Activated T-helper 17 cell treated with anti-CD3 and anti-CD28 coated beads, Interleukin-2, amount 50 U/mL, for 72 hours (primary cell): ENCODE data around the gene KLHL18. TPM values are rescaled to one million over a fixed set of nuclear protein-coding genes. Genes with fewer than 3 reads are reported as not detected.
"Not testable (repeated sequence)": the region's sequence is repeated elsewhere in the genome, so short reads cannot be mapped to it uniquely, and the experiment has no call there.

Experiments
- ATAC-seq: fragments of 150-1000 bp; cut with Tn5 transposase; replicated peaks from 2 replicates; pipeline ENCODE4 v1.10.0; 2021; ENCODE audit warnings: mild to moderate bottlenecking, moderate library complexity
- H3K27ac Mint-ChIP-seq: one replicate; pipeline ENCODE4 v1.8.0; 2022; ENCODE audit warnings: mixed read lengths
- H3K27me3 Mint-ChIP-seq: one replicate; pipeline ENCODE4 v1.8.0; 2022; ENCODE audit warnings: mixed read lengths
- H3K36me3 Mint-ChIP-seq: one replicate; pipeline ENCODE4 v1.8.0; 2022; ENCODE audit warnings: low read depth, mild to moderate bottlenecking, mixed read lengths
- H3K4me1 Mint-ChIP-seq: one replicate; pipeline ENCODE4 v1.8.0; 2022; ENCODE audit warnings: mixed read lengths
- H3K4me3 Mint-ChIP-seq: one replicate; pipeline ENCODE4 v1.8.0; 2022; ENCODE audit warnings: mild to moderate bottlenecking, mixed read lengths
- H3K9me3 Mint-ChIP-seq: one replicate; pipeline ENCODE4 v1.8.0; 2022; ENCODE audit warnings: mixed read lengths
- total RNA-seq, 2 donors: library from RNA; stranded (reverse); gene quantifications; one replicate each; pipeline ENCODE4 v1.2.3, GENCODE V29; 2022

KLHL18 gene
- total RNA-seq, 2 donors from 2014 or later, result 19.1 to 54.8 TPM

DNA sequence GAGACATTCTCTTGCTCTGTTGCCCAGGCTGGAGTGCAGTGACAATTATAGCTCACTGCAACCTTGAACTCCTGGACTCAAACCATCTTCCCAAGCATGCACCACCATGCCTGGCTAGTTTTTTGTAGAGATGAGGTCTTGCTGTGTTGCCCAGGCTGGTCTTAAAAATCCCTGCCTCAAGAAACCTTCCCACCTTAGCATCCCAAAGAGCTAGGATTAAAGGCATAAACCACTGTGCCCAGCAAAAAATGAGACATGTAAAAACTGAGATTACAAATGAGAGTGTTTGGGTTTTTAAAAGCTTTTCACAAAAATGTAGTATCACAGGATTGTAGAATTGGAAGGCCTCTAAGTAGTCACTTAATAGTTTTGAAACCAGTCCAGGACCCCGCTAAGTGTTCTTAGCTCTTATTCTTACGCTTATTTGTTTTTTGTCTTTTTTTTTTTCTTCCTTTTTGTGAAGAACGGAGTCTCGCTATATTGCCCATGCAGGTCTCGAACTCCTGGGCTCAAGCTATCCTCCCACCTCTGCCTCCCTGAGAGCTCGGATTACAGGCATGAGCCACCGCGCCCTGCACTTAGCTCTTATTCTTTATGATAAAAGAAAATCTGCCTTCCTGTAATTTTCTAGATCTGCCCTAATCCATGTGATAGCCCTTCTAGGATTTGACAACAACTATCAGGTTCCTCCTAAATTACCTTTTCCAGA, 31.5 kb downstream of the KLHL18 start:
- Mint-ChIP-seq H3K4me1 (peaks cover 6% of the 10 kb centered on the region), H3K4me3 (no peak overlapping the region), H3K27ac (peak overlapping the region; percentile 62), H3K36me3 (peaks cover 21% of the 10 kb centered on the region), H3K27me3 (no peaks in the 10 kb centered on the region), H3K9me3 (no peaks in the 10 kb centered on the region)
- ATAC-seq, result no peak

DNA sequence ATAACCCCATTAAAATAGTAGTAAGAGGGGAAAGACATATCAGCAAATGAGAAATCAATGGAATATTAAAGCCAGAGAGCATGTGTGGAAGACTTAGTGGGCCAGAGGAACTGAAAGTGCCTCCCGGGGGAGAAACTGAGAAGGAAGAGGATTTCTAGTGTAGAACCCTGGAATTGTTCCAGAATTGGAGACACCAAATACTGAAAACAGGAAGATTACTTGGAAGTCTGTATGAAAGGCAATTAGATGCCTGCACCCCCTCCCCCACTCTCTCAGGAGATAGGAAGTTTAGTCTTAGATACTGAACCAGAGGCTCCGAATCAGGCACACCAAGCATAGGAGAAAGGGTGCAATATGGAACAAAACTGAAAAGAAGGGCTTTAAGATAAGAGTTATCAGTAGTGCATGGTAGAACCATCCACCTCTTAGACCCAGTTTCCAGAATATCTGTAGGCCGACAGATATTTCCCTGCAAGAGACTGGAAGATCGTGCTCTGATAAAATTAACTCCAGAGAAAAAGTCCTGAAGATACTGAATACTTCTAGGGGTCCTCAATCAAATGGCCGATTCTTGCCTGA, 32.4 kb downstream of the KLHL18 start:
- peaks cover 6% of the 10 kb centered on the region for H3K4me1 Mint-ChIP-seq
- H3K27ac Mint-ChIP-seq, result peak overlapping the region; percentile 62

DNA sequence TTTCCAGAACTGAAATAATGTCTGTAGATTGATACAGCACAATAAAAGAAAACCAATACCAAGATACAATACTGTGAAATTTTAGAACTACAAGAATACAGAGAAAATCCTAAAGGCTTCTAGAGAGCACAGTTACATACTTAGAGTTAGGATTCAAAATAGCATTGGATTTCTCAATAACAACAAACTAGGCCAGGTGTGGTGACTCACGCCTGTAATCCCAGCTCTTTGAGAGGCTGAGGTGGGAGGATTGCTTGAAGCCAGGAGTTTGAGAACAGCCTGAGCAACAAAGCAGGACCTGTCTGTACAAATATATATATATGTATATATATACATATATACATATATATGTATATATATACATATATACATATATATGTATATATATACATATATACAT, 33.4 kb downstream of the KLHL18 start:
- H3K4me1 Mint-ChIP-seq, H3K9me3 Mint-ChIP-seq, H3K27me3 Mint-ChIP-seq, ATAC-seq, H3K4me3 Mint-ChIP-seq, H3K27ac Mint-ChIP-seq: not testable (repeated sequence)
- peaks cover 36% of the 10 kb centered on the region for H3K36me3 Mint-ChIP-seq

More for the DNA sequence above, 32.4 kb downstream of the KLHL18 start:
- Mint-ChIP-seq H3K9me3 (no peaks in the 10 kb centered on the region), H3K36me3 (peaks cover 30% of the 10 kb centered on the region), H3K4me3 (no peak overlapping the region), H3K27me3 (no peaks in the 10 kb centered on the region)
- ATAC-seq, result no peak

DNA sequence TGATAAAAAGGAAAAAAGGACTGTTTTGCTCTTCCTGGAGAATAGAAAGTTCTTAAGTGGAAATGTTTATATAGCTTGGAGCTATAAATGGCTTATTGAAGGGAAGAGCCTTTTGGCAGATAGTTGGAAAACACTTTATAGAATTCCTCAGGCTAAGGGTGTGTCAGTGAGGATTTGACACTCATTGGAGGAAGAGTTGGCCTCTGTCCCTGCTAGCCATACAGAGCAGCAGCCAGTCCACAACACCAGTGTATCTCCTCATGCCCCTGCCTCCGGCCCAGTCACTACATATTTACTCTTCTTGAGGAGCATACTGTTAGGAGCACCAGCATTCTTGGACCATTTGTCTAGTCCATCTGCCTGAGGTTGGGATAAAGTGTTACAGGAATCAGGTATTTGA, 36.2 kb downstream of the KLHL18 start:
- Mint-ChIP-seq H3K4me1 (no peaks in the 10 kb centered on the region), H3K36me3 (peaks cover 56% of the 10 kb centered on the region), H3K27ac (no peak overlapping the region), H3K27me3 (no peaks in the 10 kb centered on the region), H3K4me3 (no peak overlapping the region), H3K9me3 (no peaks in the 10 kb centered on the region)
- ATAC-seq, result no peak

DNA sequence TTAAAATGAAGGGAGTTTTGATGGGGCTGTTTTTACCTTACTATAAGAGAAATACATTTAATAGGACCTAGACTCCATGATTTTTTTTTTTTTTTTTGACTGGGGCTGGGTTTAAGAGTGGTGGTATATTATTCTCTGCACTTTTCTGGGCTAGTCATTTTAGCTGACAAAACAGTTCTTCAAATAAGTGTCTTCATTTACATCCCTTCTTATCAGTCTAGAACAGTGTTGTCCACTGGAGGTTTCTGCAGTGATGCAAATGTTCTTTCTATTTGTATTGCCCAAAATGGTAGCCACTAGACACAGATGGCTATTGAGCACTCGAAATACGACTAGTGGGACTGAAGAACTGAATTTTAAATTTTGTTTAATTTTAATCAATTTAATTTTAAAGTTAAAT, 37.2 kb downstream of the KLHL18 start:
- peak overlapping the region; percentile 61 for H3K27ac Mint-ChIP-seq
- no peaks in the 10 kb centered on the region for H3K9me3 Mint-ChIP-seq
- ATAC-seq, result no peak
- peaks cover 66% of the 10 kb centered on the region for H3K36me3 Mint-ChIP-seq
- no peaks in the 10 kb centered on the region for H3K4me1 Mint-ChIP-seq
- H3K4me3 Mint-ChIP-seq, result no peak overlapping the region
- H3K27me3 Mint-ChIP-seq, result no peaks in the 10 kb centered on the region

DNA sequence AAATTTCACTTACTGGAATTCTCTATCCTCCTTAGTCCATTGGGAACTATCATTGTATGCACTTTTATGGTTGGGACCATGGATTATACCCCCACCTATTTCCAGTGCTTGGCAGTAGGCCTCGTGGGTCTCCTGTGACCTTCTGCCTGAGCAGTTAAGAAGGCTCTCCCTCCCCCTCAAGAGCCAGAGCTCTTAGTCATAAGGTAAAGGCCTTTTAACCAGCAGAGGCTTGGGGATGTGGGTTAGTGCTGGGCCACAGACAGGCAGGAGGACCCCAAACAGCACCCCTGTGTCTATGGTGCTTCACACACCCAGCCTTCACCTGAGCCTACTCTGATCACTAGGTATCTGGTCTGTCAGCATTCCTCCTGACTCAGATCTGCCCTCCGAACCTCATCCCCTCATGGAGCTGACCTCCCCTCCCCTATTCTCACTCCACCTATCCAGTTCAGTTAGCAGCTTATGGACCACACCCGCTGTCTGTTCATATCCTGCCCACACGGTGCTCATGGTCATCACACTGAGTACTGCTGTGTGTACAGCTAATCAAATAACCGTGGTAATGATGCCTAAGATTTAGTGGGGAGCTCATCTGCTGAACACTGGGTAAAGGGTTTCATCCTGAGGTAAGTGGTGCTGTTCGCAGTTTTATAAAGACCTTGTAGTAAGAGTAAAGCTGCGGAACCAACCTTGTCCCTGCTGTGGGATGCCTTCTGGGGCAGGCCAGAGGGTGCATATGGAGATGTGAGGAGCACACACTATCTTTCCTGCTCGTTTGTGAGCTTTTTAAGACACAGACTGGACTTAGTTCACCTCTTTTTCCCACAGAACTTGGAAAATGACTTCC, 40.9 kb downstream of the KLHL18 start:
- H3K36me3 Mint-ChIP-seq, result peaks cover 98% of the 10 kb centered on the region
- peak; percentile 28 for ATAC-seq
- H3K9me3 Mint-ChIP-seq, result no peaks in the 10 kb centered on the region
- H3K27ac Mint-ChIP-seq, result peak overlapping the region; percentile 77
- H3K27me3 Mint-ChIP-seq, result no peaks in the 10 kb centered on the region
- H3K4me3 Mint-ChIP-seq, result no peak overlapping the region
- no peaks in the 10 kb centered on the region for H3K4me1 Mint-ChIP-seq

DNA sequence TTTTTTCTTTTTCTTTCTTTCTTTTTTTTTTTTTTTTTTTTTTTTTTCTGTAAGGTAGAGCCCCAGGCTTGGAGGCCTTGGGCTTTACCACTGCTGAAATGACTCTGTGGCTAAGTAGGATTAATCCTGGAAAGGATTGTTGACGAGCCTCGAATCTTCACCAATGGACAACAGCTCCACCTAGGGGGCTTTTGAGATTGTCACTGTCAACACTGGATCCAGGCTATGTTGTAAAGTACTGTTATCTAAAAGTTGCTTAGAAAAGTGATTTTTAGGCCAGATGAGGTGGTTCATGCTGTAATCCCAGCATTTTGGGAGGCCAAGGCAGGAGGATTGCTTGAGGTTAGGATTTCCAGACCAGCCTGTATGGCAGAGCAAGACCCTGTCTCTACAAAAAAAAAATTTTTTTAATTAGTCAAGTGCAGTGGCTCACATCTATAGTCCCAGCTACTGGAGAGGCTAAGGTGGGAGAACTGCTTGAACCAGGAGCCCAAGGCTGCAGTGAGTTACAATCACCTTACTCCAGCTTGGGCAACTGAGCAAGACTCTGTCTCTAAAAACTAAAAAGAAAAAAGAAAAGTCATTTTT, 41.6 kb downstream of the KLHL18 start:
- Mint-ChIP-seq H3K4me1 (no peaks in the 10 kb centered on the region), H3K27ac (no peak overlapping the region), H3K4me3 (no peak overlapping the region), H3K9me3 (no peaks in the 10 kb centered on the region), H3K36me3 (peaks cover 98% of the 10 kb centered on the region), H3K27me3 (no peaks in the 10 kb centered on the region)
- ATAC-seq, result peak; percentile 72

DNA sequence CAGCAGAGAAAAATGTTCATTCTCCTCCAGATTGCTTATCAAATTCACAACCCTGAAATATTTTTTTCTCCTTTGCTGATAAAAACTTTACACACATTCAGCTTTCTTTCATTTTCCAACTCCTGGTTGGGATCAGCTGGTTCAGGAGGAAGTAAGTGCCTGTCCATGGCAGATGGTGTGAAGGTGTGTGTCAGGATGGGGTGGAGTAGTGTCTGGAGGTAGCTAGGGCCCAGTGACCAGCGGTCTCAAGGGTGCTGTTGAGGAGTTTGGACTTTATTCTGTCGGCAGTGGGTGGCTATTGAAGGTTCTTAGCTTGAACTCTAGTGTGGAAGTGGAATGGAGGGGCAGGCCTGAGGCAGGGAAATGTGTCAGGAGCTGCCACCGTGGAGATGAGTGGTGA, 51.2 kb downstream of the KLHL18 start:
- peaks cover 97% of the 10 kb centered on the region for H3K36me3 Mint-ChIP-seq
- H3K9me3 Mint-ChIP-seq, result no peaks in the 10 kb centered on the region
- no peaks in the 10 kb centered on the region for H3K27me3 Mint-ChIP-seq
- no peak overlapping the region for H3K4me3 Mint-ChIP-seq
- H3K27ac Mint-ChIP-seq, result peak overlapping the region; percentile 39
- peaks cover 5% of the 10 kb centered on the region for H3K4me1 Mint-ChIP-seq
- ATAC-seq, result no peak

DNA sequence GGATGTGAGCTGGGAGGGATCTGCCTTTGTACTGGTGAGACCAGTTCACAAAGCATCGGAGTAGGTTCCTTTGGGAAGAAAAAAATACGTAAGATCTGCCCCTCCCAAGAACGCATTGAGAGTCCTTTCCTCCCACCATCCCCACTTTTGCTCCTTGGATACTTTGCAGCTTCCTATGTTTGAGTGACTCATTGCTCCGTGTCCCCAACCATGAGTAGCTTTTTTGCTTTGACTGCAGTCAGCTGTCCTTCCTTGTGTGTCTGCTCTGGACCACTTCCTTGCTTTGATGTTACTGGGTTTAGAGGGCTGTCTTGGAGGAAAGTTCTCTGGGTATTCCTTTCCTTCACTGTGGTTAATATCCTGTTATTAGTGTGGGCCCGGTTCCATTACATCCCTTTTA, 54.9 kb downstream of the KLHL18 start:
- Mint-ChIP-seq H3K27ac (peak overlapping the region; percentile 23), H3K27me3 (no peaks in the 10 kb centered on the region), H3K36me3 (peaks cover 94% of the 10 kb centered on the region), H3K9me3 (no peaks in the 10 kb centered on the region), H3K4me1 (peaks cover 2% of the 10 kb centered on the region), H3K4me3 (no peak overlapping the region)
- ATAC-seq, result no peak

DNA sequence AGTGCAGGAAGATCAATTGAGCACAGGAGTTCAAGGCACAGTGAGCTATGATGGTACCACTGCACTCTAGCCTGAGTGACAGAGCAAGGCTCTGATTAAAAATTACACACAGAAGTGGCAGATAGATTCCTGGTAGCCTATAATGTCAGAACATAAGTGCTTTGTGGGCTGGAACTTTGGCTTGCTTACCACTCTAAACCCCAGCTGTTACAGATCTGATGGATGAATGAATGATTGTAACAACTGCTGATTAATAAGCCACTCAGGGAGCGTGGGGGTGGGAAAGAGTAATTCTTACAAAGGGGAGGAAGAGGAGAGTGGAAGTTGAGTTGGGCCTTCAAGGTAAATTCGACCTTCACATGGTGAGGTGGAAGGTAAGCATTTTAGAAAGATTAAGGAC, 57.2 kb downstream of the KLHL18 start:
- Mint-ChIP-seq H3K4me1 (no peaks in the 10 kb centered on the region), H3K27me3 (no peaks in the 10 kb centered on the region), H3K36me3 (peaks cover 92% of the 10 kb centered on the region), H3K4me3 (no peak overlapping the region), H3K27ac (peak overlapping the region; percentile 40), H3K9me3 (no peaks in the 10 kb centered on the region)
- no peak for ATAC-seq

DNA sequence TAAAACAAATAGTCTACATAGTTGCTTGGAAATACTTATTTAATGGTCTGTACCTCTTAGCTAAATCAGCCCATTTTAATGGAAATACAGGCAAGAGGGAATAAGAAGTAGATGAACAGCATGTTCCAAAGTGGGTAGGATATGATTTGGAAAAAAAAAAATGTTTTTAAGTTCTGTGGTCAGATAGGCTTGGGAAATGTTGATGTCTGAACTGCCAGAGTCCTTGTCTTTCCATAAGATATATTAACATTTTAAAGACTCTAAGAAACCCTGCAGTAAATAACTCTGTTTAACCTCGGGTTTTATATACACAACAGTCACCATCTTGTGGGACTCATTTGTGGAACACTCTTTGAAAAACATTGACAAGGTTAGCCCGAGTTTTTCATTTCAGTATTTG, 58.1 kb downstream of the KLHL18 start:
- H3K4me1 Mint-ChIP-seq, result no peaks in the 10 kb centered on the region
- no peaks in the 10 kb centered on the region for H3K9me3 Mint-ChIP-seq
- no peak overlapping the region for H3K4me3 Mint-ChIP-seq
- H3K36me3 Mint-ChIP-seq, result peaks cover 91% of the 10 kb centered on the region
- no peak overlapping the region for H3K27ac Mint-ChIP-seq
- no peaks in the 10 kb centered on the region for H3K27me3 Mint-ChIP-seq
- no peak for ATAC-seq

DNA sequence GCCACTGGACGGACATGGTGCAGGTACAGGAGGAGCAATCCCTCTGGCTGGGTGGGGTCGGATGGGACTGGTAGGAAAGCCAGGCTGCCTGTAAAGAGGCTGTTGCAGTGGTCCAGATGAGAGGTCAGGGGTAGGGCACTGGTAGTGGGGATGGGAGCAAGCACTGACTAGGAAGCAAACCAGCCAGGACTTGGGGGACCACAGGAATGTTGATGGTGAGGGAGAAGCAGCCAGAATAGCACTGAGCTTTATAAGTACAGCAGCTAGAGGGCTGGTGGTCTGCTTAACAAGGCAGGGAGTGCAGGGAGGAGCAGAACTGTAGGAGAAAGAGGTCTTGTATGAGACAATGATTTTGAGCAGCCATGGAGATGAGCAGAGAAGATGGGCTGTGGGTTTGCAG, 59.4 kb downstream of the KLHL18 start:
- H3K27me3 Mint-ChIP-seq, result no peaks in the 10 kb centered on the region
- no peak overlapping the region for H3K4me3 Mint-ChIP-seq
- peak overlapping the region; percentile 49 for H3K27ac Mint-ChIP-seq
- peaks cover 78% of the 10 kb centered on the region for H3K36me3 Mint-ChIP-seq
- H3K9me3 Mint-ChIP-seq, result no peaks in the 10 kb centered on the region
- no peak for ATAC-seq
- no peaks in the 10 kb centered on the region for H3K4me1 Mint-ChIP-seq

DNA sequence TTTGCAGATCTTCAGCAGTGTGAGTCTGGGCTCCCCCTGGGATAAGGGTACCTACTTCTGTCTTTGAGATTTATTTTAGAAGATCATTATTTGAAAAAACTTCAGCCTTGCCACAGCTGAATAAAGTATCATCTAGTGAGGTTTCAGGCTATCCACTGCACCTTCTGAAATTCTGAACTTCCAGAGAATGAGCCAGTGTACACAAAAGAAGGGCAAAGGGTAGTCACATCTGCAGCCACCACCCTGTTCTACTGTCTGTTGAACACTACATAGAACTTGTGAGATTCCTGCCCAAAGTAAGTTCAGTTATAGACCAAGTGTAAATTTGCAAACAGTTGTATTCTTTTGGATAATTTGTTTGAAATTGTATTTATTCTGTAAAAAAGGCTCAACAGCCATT, 60.1 kb downstream of the KLHL18 start:
- no peaks in the 10 kb centered on the region for H3K9me3 Mint-ChIP-seq
- H3K27me3 Mint-ChIP-seq, result no peaks in the 10 kb centered on the region
- peak overlapping the region; percentile 49 for H3K27ac Mint-ChIP-seq
- no peak overlapping the region for H3K4me3 Mint-ChIP-seq
- peaks cover 71% of the 10 kb centered on the region for H3K36me3 Mint-ChIP-seq
- H3K4me1 Mint-ChIP-seq, result no peaks in the 10 kb centered on the region
- no peak for ATAC-seq

DNA sequence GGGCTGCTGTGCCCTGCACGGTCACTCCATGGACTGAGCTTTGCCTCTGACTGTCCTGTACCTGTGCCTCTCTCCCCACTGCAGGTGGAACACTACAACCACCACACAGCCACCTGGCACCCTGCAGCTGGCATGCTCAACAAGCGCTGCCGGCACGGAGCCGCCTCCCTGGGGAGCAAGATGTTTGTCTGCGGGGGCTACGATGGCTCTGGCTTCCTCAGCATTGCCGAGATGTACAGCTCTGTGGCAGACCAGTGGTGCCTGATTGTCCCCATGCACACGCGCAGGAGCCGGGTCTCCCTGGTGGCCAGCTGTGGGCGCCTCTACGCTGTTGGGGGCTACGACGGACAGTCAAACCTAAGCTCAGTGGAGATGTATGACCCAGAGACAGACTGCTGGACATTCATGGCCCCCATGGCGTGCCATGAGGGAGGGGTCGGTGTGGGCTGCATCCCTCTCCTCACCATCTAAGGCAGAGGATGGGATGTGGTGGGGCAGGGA, 60.8 kb downstream of the KLHL18 start:
- Mint-ChIP-seq H3K4me1 (no peaks in the 10 kb centered on the region), H3K9me3 (no peaks in the 10 kb centered on the region)
- ATAC-seq, result no peak

More for the DNA sequence above, 60.8 kb downstream of the KLHL18 start:
- no peak overlapping the region for H3K27ac Mint-ChIP-seq
- no peak overlapping the region for H3K4me3 Mint-ChIP-seq
- peaks cover 64% of the 10 kb centered on the region for H3K36me3 Mint-ChIP-seq
- H3K27me3 Mint-ChIP-seq, result no peaks in the 10 kb centered on the region
